T-helper 17 cell (primary cell): Measurements from ENCODE around the gene RFTN1. TPM values are rescaled to one million over a fixed set of nuclear protein-coding genes. Genes with fewer than 3 reads are reported as not detected.

ENCODE experiments used
- ATAC-seq: fragments of 150-1000 bp; cut with Tn5 transposase; 2 replicates; pipeline ENCODE4 v1.10.0; 2021; ENCODE audit warnings: mild to moderate bottlenecking, moderate library complexity
- DNase-seq, 3 donors: peaks; one replicate each; pipeline versions ENCODE4 v3.0.0 to v3.0.0-alpha.2; 2020 to 2021
- H3K9me3 ChIP-seq: one replicate; pipeline ENCODE4 v1.7.0; 2013; ENCODE audit warnings: low read length, mild to moderate bottlenecking; ENCODE audit not compliant: control insufficient read depth, poor library complexity, severe bottlenecking
- H3K27ac Mint-ChIP-seq: one replicate; pipeline ENCODE4 v1.8.0; 2022; ENCODE audit warnings: mild to moderate bottlenecking, moderate library complexity, mixed read lengths
- H3K27me3 Mint-ChIP-seq: one replicate; pipeline ENCODE4 v1.8.0; 2022; ENCODE audit warnings: mixed read lengths
- H3K36me3 Mint-ChIP-seq: one replicate; pipeline ENCODE4 v1.8.0; 2022; ENCODE audit warnings: low read depth, mixed read lengths
- H3K4me1 Mint-ChIP-seq: one replicate; pipeline ENCODE4 v1.8.0; 2022; ENCODE audit warnings: mild to moderate bottlenecking, mixed read lengths
- H3K4me3 Mint-ChIP-seq: one replicate; pipeline ENCODE4 v1.8.0; 2022; ENCODE audit warnings: mild to moderate bottlenecking, moderate library complexity, mixed read lengths
- total RNA-seq, 4 donors: library from RNA in 2 of 4; stranded (reverse) in 2 of 4; gene quantifications; one replicate each; pipeline ENCODE4 v1.2.3 and lab custom pipeline; 2022 to 2026

RFTN1 gene
- total RNA-seq, 2 donors from 2014 or later = 51.8 to 55.8 TPM

- no peak for ATAC-seq
- peak overlapping the region; percentile 75 for H3K4me3 Mint-ChIP-seq
- peak overlapping the region; percentile 98 for H3K27ac Mint-ChIP-seq
- H3K9me3 ChIP-seq = no peaks in the 10 kb centered on the region
- no peaks in the 10 kb centered on the region for H3K27me3 Mint-ChIP-seq
- DNase-seq = no peak
- peaks cover 63% of the 10 kb centered on the region for H3K4me1 Mint-ChIP-seq
- H3K36me3 Mint-ChIP-seq = peaks cover 13% of the 10 kb centered on the region
These were observed 4.9 kb downstream of the RFTN1 start for GRCh38 chr3:16508591-16508995.

GRCh38 chr3:16508243-16508578 is 5.3 kb downstream of the RFTN1 start:
- ATAC-seq (no peak), DNase-seq (no peak)
- Mint-ChIP-seq H3K4me1 (peaks cover 66% of the 10 kb centered on the region), H3K27ac (peak overlapping the region; percentile 98), H3K4me3 (peak overlapping the region; percentile 75), H3K36me3 (peaks cover 13% of the 10 kb centered on the region), H3K27me3 (no peaks in the 10 kb centered on the region)
- no peaks in the 10 kb centered on the region for H3K9me3 ChIP-seq

GRCh38 chr3:16507578-16508242 is 5.8 kb downstream of the RFTN1 start:
- peaks cover 13% of the 10 kb centered on the region for H3K36me3 Mint-ChIP-seq
- no peak for ATAC-seq
- H3K27me3 Mint-ChIP-seq = no peaks in the 10 kb centered on the region
- peak overlapping the region; percentile 98 for H3K27ac Mint-ChIP-seq
- no peaks in the 10 kb centered on the region for H3K9me3 ChIP-seq
- peaks cover 63% of the 10 kb centered on the region for H3K4me1 Mint-ChIP-seq
- no peak for DNase-seq
- H3K4me3 Mint-ChIP-seq = peak overlapping the region; percentile 75

GRCh38 chr3:16506884-16507577 is 6.5 kb downstream of the RFTN1 start:
- H3K4me1 Mint-ChIP-seq = peaks cover 60% of the 10 kb centered on the region
- ATAC-seq (no peak), DNase-seq (no peak)
- H3K27ac Mint-ChIP-seq = peak overlapping the region; percentile 98
- no peaks in the 10 kb centered on the region for H3K27me3 Mint-ChIP-seq
- H3K36me3 Mint-ChIP-seq = peaks cover 13% of the 10 kb centered on the region
- peak overlapping the region; percentile 75 for H3K4me3 Mint-ChIP-seq
- no peaks in the 10 kb centered on the region for H3K9me3 ChIP-seq

GRCh38 chr3:16506451-16506850 is 7.0 kb downstream of the RFTN1 start:
- H3K4me1 Mint-ChIP-seq = peaks cover 54% of the 10 kb centered on the region

GRCh38 chr3:16504692-16505091 is 8.8 kb downstream of the RFTN1 start:
- Mint-ChIP-seq H3K4me3 (no peak overlapping the region), H3K27ac (peak overlapping the region; percentile 39), H3K4me1 (peaks cover 40% of the 10 kb centered on the region), H3K27me3 (no peaks in the 10 kb centered on the region), H3K36me3 (peaks cover 14% of the 10 kb centered on the region)
- no peaks in the 10 kb centered on the region for H3K9me3 ChIP-seq
- ATAC-seq (no peak), DNase-seq (no peak)

More at GRCh38 chr3:16506451-16506850, 7.0 kb downstream of the RFTN1 start:
- H3K4me3 Mint-ChIP-seq = no peak overlapping the region
- DNase-seq (no peak), ATAC-seq (no peak)
- no peak overlapping the region for H3K27ac Mint-ChIP-seq
- H3K27me3 Mint-ChIP-seq = no peaks in the 10 kb centered on the region
- no peaks in the 10 kb centered on the region for H3K9me3 ChIP-seq
- H3K36me3 Mint-ChIP-seq = peaks cover 13% of the 10 kb centered on the region

GRCh38 chr3:16504242-16504641 is 9.3 kb downstream of the RFTN1 start:
- peak overlapping the region; percentile 67 for H3K27ac Mint-ChIP-seq

GRCh38 chr3:16503191-16503776 is 10.2 kb downstream of the RFTN1 start:
- DNase-seq (no peak), ATAC-seq (no peak)
- peaks cover 14% of the 10 kb centered on the region for H3K36me3 Mint-ChIP-seq
- H3K4me1 Mint-ChIP-seq = peaks cover 40% of the 10 kb centered on the region
- H3K9me3 ChIP-seq = no peaks in the 10 kb centered on the region
- H3K4me3 Mint-ChIP-seq = no peak overlapping the region
- H3K27me3 Mint-ChIP-seq = no peaks in the 10 kb centered on the region
- peak overlapping the region; percentile 67 for H3K27ac Mint-ChIP-seq

More at GRCh38 chr3:16504242-16504641, 9.3 kb downstream of the RFTN1 start:
- no peak for ATAC-seq
- DNase-seq = no peak
- no peak overlapping the region for H3K4me3 Mint-ChIP-seq
- peaks cover 39% of the 10 kb centered on the region for H3K4me1 Mint-ChIP-seq
- H3K27me3 Mint-ChIP-seq = no peaks in the 10 kb centered on the region
- no peaks in the 10 kb centered on the region for H3K9me3 ChIP-seq
- H3K36me3 Mint-ChIP-seq = peaks cover 14% of the 10 kb centered on the region

GRCh38 chr3:16502347-16502908 is 11.1 kb downstream of the RFTN1 start:
- H3K27me3 Mint-ChIP-seq = no peaks in the 10 kb centered on the region
- peak overlapping the region; percentile 19 for H3K4me3 Mint-ChIP-seq
- DNase-seq (no peak), ATAC-seq (no peak)
- no peaks in the 10 kb centered on the region for H3K9me3 ChIP-seq
- H3K27ac Mint-ChIP-seq = peak overlapping the region; percentile 67
- peaks cover 37% of the 10 kb centered on the region for H3K4me1 Mint-ChIP-seq
- H3K36me3 Mint-ChIP-seq = peaks cover 11% of the 10 kb centered on the region

- no peaks in the 10 kb centered on the region for H3K27me3 Mint-ChIP-seq
- H3K9me3 ChIP-seq = no peaks in the 10 kb centered on the region
- no peak overlapping the region for H3K27ac Mint-ChIP-seq
- DNase-seq (no peak), ATAC-seq (no peak)
- H3K36me3 Mint-ChIP-seq = peaks cover 11% of the 10 kb centered on the region
- H3K4me3 Mint-ChIP-seq = no peak overlapping the region
- peaks cover 42% of the 10 kb centered on the region for H3K4me1 Mint-ChIP-seq
These were observed 12.1 kb downstream of the RFTN1 start for GRCh38 chr3:16501376-16501775.

GRCh38 chr3:16500911-16501310 is 12.6 kb downstream of the RFTN1 start:
- H3K27ac Mint-ChIP-seq = no peak overlapping the region
- DNase-seq = no peak
- H3K4me1 Mint-ChIP-seq = peaks cover 44% of the 10 kb centered on the region
- no peak overlapping the region for H3K4me3 Mint-ChIP-seq
- no peaks in the 10 kb centered on the region for H3K27me3 Mint-ChIP-seq
- ATAC-seq = no peak
- no peaks in the 10 kb centered on the region for H3K9me3 ChIP-seq
- peaks cover 11% of the 10 kb centered on the region for H3K36me3 Mint-ChIP-seq

GRCh38 chr3:16500093-16500492 is 13.4 kb downstream of the RFTN1 start:
- Mint-ChIP-seq H3K27ac (peak overlapping the region; percentile 10), H3K36me3 (peaks cover 9% of the 10 kb centered on the region), H3K4me1 (peaks cover 50% of the 10 kb centered on the region), H3K4me3 (no peak overlapping the region), H3K27me3 (no peaks in the 10 kb centered on the region)
- no peak for ATAC-seq
- no peak for DNase-seq
- no peaks in the 10 kb centered on the region for H3K9me3 ChIP-seq

- H3K4me3 Mint-ChIP-seq = no peak overlapping the region
- ATAC-seq (no peak), DNase-seq (no peak)
- H3K36me3 Mint-ChIP-seq = peaks cover 3% of the 10 kb centered on the region
- no peaks in the 10 kb centered on the region for H3K9me3 ChIP-seq
- H3K27ac Mint-ChIP-seq = no peak overlapping the region
- no peaks in the 10 kb centered on the region for H3K27me3 Mint-ChIP-seq
- H3K4me1 Mint-ChIP-seq = peaks cover 51% of the 10 kb centered on the region
These were observed 14.1 kb downstream of the RFTN1 start for GRCh38 chr3:16499351-16499750.
